ENCODE results near the gene FAM185A.
"Not testable (repeated sequence)": the region's sequence is repeated elsewhere in the genome, so short reads cannot be mapped to it uniquely, and the experiment has no call there.

DNA sequence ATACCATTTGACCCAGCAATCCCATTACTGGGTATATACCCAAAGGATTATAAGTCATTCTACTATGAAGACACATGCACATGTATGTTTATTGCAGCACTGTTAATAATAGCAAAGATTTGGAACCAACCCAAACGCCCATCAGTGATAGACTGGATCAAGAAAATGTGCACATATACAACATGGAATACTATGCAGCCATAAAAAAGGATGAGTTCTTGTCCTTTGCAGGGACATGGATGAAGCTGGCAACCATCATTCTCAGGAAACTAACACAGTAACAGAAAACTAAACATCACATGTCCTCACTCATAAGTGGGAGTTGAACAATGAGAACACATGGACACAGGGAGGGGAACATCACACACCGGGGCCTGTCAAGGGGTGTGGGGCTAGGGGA, 19.1 kb upstream of the FAM185A start:
- TF ChIP-seq, protein P1, sequence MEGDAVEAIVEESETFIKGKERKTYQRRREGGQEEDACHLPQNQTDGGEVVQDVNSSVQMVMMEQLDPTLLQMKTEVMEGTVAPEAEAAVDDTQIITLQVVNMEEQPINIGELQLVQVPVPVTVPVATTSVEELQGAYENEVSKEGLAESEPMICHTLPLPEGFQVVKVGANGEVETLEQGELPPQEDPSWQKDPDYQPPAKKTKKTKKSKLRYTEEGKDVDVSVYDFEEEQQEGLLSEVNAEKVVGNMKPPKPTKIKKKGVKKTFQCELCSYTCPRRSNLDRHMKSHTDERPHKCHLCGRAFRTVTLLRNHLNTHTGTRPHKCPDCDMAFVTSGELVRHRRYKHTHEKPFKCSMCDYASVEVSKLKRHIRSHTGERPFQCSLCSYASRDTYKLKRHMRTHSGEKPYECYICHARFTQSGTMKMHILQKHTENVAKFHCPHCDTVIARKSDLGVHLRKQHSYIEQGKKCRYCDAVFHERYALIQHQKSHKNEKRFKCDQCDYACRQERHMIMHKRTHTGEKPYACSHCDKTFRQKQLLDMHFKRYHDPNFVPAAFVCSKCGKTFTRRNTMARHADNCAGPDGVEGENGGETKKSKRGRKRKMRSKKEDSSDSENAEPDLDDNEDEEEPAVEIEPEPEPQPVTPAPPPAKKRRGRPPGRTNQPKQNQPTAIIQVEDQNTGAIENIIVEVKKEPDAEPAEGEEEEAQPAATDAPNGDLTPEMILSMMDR (IDR thresholded peaks at IDR 0.05): not testable (repeated sequence)
- not testable (repeated sequence) for TF ChIP-seq POLR2A, POLR2AphosphoS5 (IDR thresholded peaks at IDR 0.05)
